Stomach smooth muscle (tissue), 2 donors: Measurements from ENCODE around the gene ANAPC4.

Experiments
- H3K27ac ChIP-seq: one replicate; pipeline ENCODE4 v1.7.0; 2013; ENCODE audit warnings: mild to moderate bottlenecking, low read length, inconsistent platforms
- H3K27me3 ChIP-seq, 2 donors: one replicate each; pipeline ENCODE4 v1.7.0; 2013; ENCODE audit warnings: low read length in 2 of 2; ENCODE audit not compliant: insufficient read depth in 2 of 2, control insufficient read depth in 1 of 2
- H3K36me3 ChIP-seq, 2 donors: one replicate each; pipeline ENCODE4 v1.7.0; 2013; ENCODE audit warnings: low read length in 2 of 2; ENCODE audit not compliant: control insufficient read depth in 2 of 2, insufficient read depth in 2 of 2
- H3K4me1 ChIP-seq: one replicate; pipeline ENCODE4 v1.7.0; 2013; ENCODE audit warnings: low read length; ENCODE audit not compliant: control insufficient read depth, insufficient read depth
- H3K4me3 ChIP-seq, 2 donors: one replicate each; pipeline ENCODE4 v1.7.0; 2013; ENCODE audit warnings: low read length in 2 of 2
- H3K9ac ChIP-seq, 2 donors: one replicate each; pipeline ENCODE4 v1.7.0; 2013; ENCODE audit warnings: low read length in 2 of 2, mild to moderate bottlenecking in 1 of 2
- H3K9me3 ChIP-seq, 2 donors: one replicate each; pipeline ENCODE4 v1.7.0; 2013; ENCODE audit warnings: low read length in 2 of 2; ENCODE audit not compliant: control insufficient read depth in 2 of 2
- donor health status: healthy.
- donor health status: Pancreatic carcinoma.

The ANAPC4 gene

DNA sequence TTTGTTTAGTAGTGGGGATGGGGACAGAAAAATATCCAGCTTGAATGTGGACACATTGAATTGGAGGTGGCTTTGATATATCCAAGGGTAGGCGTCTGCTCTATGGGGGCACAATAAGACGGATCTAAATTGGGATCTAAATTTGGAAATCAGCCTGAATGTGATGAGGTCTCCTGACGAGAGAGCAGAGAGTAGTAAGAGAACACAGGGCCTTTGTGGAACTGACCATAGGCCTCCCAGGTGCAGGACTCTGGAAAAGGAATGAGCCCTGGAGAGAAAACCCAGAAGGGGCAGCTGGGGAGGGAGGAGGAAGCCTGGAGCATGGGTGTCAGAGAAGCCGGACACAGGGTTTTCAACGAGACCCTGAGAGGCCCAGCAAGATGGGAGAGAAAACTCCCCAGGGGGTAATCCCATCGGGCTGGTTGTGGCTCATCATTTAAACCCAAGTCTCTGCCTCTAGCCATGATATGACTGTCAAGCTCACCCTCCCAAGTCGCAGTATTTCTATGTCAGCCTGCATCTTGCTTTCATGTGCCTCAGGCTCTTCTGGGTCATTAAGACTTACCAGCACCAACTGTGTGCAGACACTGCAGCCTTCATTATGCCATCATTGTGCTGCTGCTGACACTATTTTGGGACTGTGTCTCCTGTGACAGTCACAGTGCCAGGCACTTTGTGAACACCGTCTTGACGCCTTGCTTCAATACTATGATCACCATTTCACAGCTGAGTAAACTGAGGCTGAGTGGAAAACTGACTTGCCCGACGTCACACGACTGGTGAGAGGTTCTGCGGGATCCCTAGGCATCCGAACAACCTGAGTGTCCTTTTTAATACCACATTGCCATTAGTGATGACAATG, 57.1 kb downstream of the ANAPC4 start:
- no peak overlapping the region for H3K9ac ChIP-seq
- peaks cover 0 to 6% of the 10 kb centered on the region in 2 donors for H3K9me3 ChIP-seq
- no peaks in the 10 kb centered on the region for H3K4me1 ChIP-seq
- no peak overlapping the region for H3K4me3 ChIP-seq
- no peaks in the 10 kb centered on the region for H3K27me3 ChIP-seq
- H3K36me3 ChIP-seq, result no peaks in the 10 kb centered on the region
- no peak overlapping the region for H3K27ac ChIP-seq

GRCh38 chr4:25437926-25438325, 60.9 kb downstream of the ANAPC4 start:
- H3K36me3 ChIP-seq, result no peaks in the 10 kb centered on the region
- no peak overlapping the region for H3K27ac ChIP-seq

GRCh38 chr4:25439918-25440477, 62.9 kb downstream of the ANAPC4 start:
- Histone ChIP-seq H3K9ac (no peak overlapping the region), H3K4me3 (no peak overlapping the region), H3K36me3 (no peaks in the 10 kb centered on the region), H3K9me3 (no peaks in the 10 kb centered on the region), H3K27me3 (no peaks in the 10 kb centered on the region), H3K4me1 (no peaks in the 10 kb centered on the region), H3K27ac (no peak overlapping the region)

More at GRCh38 chr4:25437926-25438325, 60.9 kb downstream of the ANAPC4 start:
- Histone ChIP-seq H3K9ac (no peak overlapping the region), H3K4me1 (no peaks in the 10 kb centered on the region), H3K9me3 (no peaks in the 10 kb centered on the region), H3K27me3 (no peaks in the 10 kb centered on the region), H3K4me3 (no peak overlapping the region)

DNA sequence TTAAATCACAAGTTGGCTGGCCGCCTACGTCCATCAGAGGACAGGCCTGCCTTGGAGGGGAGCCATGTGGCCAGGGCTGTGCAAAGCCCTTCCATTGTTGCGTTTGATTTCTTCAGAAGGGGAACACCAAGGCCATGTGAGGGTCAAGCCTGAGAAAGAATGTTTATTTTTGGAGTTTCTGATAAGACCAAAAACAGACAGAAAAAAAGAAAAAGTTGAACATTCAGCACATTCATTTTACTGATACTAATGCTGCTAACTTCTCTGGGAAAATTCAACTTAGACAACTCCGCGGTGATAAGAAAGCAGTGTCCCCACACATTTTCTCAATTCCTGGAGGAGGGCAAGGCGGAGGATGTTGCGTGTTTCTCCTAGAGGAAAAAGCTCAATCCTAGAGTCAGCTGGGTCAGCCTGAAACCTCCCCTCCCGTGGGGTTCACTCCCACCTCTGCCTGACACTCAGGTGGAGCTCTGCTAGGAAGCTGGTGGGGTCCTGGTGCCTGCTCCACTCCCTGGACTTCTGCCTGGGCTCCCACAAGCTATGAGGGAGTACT, 63.5 kb downstream of the ANAPC4 start:
- Histone ChIP-seq H3K36me3 (no peaks in the 10 kb centered on the region), H3K4me1 (no peaks in the 10 kb centered on the region), H3K4me3 (no peak overlapping the region), H3K9me3 (no peaks in the 10 kb centered on the region), H3K27ac (no peak overlapping the region), H3K27me3 (no peaks in the 10 kb centered on the region), H3K9ac (no peak overlapping the region)

GRCh38 chr4:25441519-25442117, 64.6 kb downstream of the ANAPC4 start:
- H3K4me3 ChIP-seq, result no peak overlapping the region
- no peaks in the 10 kb centered on the region for H3K4me1 ChIP-seq
- no peaks in the 10 kb centered on the region for H3K27me3 ChIP-seq
- no peak overlapping the region for H3K27ac ChIP-seq
- no peaks in the 10 kb centered on the region for H3K9me3 ChIP-seq
- no peak overlapping the region for H3K9ac ChIP-seq
- no peaks in the 10 kb centered on the region for H3K36me3 ChIP-seq

DNA sequence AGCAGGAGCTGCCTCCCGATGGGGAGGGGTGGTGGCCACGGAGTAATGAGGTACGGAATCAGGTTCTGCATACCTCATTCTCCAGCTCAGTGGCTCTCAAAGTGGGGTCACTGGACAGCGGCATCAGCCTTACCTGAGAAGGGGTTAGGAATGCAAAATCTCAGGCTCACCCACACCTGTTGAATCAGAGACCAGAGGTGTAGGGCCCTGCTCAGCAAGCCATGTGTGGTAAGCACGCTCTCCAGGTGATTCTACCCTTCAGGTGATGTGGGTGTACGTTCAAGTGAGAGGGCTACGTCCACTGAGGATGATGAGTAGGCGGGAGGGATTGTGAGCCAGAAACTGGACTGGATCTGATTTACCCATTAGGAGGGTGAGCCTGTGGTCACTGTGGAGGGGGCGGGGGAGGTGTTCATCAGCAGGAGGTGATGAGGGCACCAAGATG, 65.8 kb downstream of the ANAPC4 start:
- Histone ChIP-seq H3K4me3 (no peak overlapping the region), H3K9ac (no peak overlapping the region), H3K36me3 (no peaks in the 10 kb centered on the region), H3K4me1 (no peaks in the 10 kb centered on the region), H3K27me3 (no peaks in the 10 kb centered on the region), H3K27ac (no peak overlapping the region), H3K9me3 (no peaks in the 10 kb centered on the region)

- peaks cover 0 to 2% of the 10 kb centered on the region in 2 donors for H3K27me3 ChIP-seq
- no peak overlapping the region for H3K9ac ChIP-seq
- H3K36me3 ChIP-seq, result no peaks in the 10 kb centered on the region
- no peaks in the 10 kb centered on the region for H3K4me1 ChIP-seq
- H3K4me3 ChIP-seq, result no peak overlapping the region
- no peaks in the 10 kb centered on the region for H3K9me3 ChIP-seq
- no peak overlapping the region for H3K27ac ChIP-seq
These were observed 66.8 kb downstream of the ANAPC4 start for GRCh38 chr4:25443851-25444250.

DNA sequence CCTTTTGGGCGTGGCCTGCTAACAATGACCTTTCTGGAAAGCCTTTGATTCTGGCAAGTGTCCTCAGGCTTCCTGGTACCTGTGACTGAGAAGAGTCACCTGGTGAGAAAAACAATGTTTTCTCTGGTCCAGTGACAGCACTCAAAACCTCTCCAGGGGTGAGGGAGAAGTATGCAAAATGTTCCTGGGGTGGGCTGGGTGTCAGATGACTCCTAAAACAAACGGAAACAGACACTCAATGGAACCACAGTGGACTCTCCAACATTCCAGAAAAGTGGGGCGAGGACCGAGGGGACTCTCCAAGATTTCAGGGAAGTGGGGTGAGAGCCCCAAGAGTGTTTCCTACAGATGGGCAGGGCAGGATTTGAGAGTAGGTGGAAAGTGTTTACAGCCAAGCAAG, 69.5 kb downstream of the ANAPC4 start:
- Histone ChIP-seq H3K9me3 (no peaks in the 10 kb centered on the region), H3K27ac (no peak overlapping the region), H3K4me1 (no peaks in the 10 kb centered on the region), H3K36me3 (no peaks in the 10 kb centered on the region), H3K9ac (no peak overlapping the region), H3K27me3 (peaks cover 0 to 2% of the 10 kb centered on the region in 2 donors), H3K4me3 (no peak overlapping the region)

DNA sequence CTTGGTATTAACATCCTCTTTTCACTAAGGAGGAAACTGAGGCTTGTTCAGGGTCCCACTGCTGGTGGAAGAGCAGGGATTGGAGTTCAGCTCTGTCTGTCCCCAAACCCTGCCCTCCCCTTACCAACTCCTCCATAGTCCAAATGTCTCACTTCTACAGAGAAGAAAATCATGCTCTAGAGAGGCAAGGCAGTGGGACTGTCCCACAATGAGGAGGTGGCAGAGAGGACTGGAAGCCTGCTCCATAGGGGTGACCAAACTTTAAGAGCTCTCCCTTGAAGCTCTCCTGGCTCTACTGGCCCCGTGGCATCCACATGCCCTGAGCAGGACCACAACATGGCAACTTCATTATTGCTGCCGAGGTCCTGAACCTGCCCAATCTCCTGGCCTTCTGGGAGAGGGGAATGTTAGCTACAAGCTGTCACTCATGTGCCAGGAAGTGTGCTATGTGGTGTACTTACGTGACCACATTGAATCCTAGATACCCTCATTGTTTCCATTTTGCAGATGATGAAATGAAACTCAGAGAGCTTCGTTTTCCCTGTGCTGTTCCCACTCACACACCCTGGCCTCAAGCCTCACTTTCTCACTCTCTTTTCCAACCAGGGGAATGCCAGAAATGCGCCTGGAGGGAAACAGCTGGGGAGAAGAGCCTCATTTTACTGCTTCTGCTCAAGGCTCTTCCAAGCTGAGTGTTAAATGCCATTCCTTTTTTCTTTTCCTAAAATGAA, 71.5 kb downstream of the ANAPC4 start:
- H3K4me3 ChIP-seq, result no peak overlapping the region
- peaks cover 0 to 2% of the 10 kb centered on the region in 2 donors for H3K27me3 ChIP-seq
- H3K27ac ChIP-seq, result no peak overlapping the region
- H3K9me3 ChIP-seq, result no peaks in the 10 kb centered on the region
- H3K4me1 ChIP-seq, result no peaks in the 10 kb centered on the region
- H3K36me3 ChIP-seq, result no peaks in the 10 kb centered on the region
- no peak overlapping the region for H3K9ac ChIP-seq

- H3K4me3 ChIP-seq, result no peak overlapping the region
- no peak overlapping the region for H3K9ac ChIP-seq
- no peaks in the 10 kb centered on the region for H3K9me3 ChIP-seq
- no peaks in the 10 kb centered on the region for H3K36me3 ChIP-seq
- H3K4me1 ChIP-seq, result no peaks in the 10 kb centered on the region
- peaks cover 0 to 2% of the 10 kb centered on the region in 2 donors for H3K27me3 ChIP-seq
- H3K27ac ChIP-seq, result no peak overlapping the region
These were observed 72.2 kb downstream of the ANAPC4 start for GRCh38 chr4:25449270-25449669.
